Brain microvascular endothelial cell (primary cell): Measurements from ENCODE around the gene NR0B2.

Experiments
- DNase-seq: peaks from one replicate; pipeline ENCODE4 v3.0.0-alpha.2; 2020
- H3K27ac ChIP-seq: fragments of 250-450 bp; sonication (Bioruptor Pico); 2 replicates; pipeline ENCODE4 v1.5.1; 2020; ENCODE audit warnings: mild to moderate bottlenecking, moderate library complexity
- H3K27me3 ChIP-seq: fragments of 250-450 bp; sonication (Bioruptor Pico); replicated peaks from 2 replicates; pipeline ENCODE4 v1.5.1; 2020; ENCODE audit warnings: mild to moderate bottlenecking
- H3K36me3 ChIP-seq: fragments of 250-450 bp; sonication (Bioruptor Pico); replicated peaks from 2 replicates; pipeline ENCODE4 v1.5.1; 2020; ENCODE audit warnings: mild to moderate bottlenecking
- H3K4me3 ChIP-seq: 2 replicates; pipeline ENCODE4 v1.5.1; 2011; ENCODE audit warnings: low read depth, mild to moderate bottlenecking, control low read depth, low read length, moderate library complexity
- CTCF ChIP-seq: IDR thresholded peaks from 2 replicates; pipeline ENCODE4 v1.5.1; 2011; ENCODE audit warnings: low read depth, mild to moderate bottlenecking, moderate library complexity, low read length, control low read depth, inconsistent platforms; ENCODE audit errors: missing control alignments
- in situ Hi-C: cut with HindIII; loops from 2 replicates; pipeline ENCODE4 v1.10.0; 2017; ENCODE audit warnings: low sequenced_read_pairs, low pct_ligation_motif_present

Gene NR0B2

GRCh38 chr1:26942656-26943055 is 28.9 kb upstream of the NR0B2 start:
- DNase-seq = no peak
- H3K36me3 ChIP-seq = peaks cover 68% of the 10 kb centered on the region

DNA sequence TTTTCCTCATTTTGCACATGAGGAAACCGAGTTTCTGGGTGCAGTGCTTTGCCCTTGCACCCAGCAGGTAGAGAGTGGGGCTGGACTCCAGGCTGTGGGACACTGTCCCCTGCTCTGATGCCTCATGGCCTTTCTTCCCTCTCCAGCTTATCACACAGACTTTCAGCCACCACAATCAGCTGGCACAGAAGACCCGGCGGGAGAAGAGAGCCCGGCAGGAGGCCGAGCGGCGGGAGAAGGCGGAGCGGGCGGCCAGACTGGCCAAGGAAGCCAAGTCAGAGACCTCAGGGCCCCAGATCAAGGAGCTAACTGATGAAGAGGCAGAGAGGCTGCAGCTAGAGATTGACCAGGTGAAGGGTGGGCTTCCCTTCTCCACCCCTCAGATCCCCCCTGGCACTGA is 27.5 kb upstream of the NR0B2 start:
- Histone ChIP-seq H3K27me3 (no peaks in the 10 kb centered on the region), H3K27ac (no peak overlapping the region), H3K4me3 (no peak overlapping the region), H3K36me3 (peaks cover 64% of the 10 kb centered on the region)
- no peak for DNase-seq
- no peak for TF ChIP-seq CTCF
- in situ Hi-C loops = no loop called here

More at GRCh38 chr1:26942656-26943055, 28.9 kb upstream of the NR0B2 start:
- in situ Hi-C loops = no loop called here
- Histone ChIP-seq H3K27ac (no peak overlapping the region), H3K4me3 (no peak overlapping the region), H3K27me3 (no peaks in the 10 kb centered on the region)
- TF ChIP-seq CTCF = no peak

GRCh38 chr1:26938659-26939025 is 24.9 kb upstream of the NR0B2 start:
- in situ Hi-C loops = no loop called here
- DNase-seq = no peak

DNA sequence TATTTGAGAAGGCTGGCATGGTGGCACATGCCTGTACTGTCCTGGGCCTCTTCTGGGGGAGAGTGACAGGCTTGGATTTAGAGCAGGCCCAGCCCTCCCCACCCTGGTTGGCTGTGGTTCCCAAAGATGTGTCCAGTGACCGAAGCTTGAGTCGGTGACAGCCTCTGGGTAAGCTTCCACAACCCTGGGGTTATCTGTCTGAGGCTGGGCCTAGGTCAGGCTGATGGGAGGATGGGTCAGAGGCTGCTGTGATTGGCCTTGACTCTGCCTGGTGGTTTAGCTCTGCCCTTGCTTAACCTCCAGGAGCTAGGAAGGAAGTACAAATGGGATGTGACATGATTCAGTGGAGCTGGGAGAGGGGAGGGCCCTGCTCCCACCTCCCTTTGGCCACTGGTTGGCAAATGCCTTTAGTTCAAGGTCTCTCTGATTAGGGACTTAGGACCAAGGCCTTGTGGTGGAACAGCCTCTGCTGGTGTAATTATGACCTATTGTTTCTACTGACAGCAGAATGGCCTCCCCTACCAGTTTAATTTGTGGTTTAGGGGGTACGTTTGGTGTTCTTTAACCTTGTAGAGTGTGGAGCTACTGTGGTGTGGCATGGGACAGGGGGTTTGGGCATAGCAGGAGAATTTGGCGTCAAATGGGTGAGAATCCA is 24.4 kb upstream of the NR0B2 start:
- peaks cover 56% of the 10 kb centered on the region for H3K36me3 ChIP-seq
- no peak for DNase-seq
- no peak overlapping the region for H3K27ac ChIP-seq
- no peak overlapping the region for H3K4me3 ChIP-seq
- TF ChIP-seq CTCF = no peak
- no peaks in the 10 kb centered on the region for H3K27me3 ChIP-seq
- in situ Hi-C loops = no loop called here

More at GRCh38 chr1:26938659-26939025, 24.9 kb upstream of the NR0B2 start:
- Histone ChIP-seq H3K36me3 (peaks cover 61% of the 10 kb centered on the region), H3K27ac (no peak overlapping the region), H3K4me3 (no peak overlapping the region), H3K27me3 (no peaks in the 10 kb centered on the region)
- TF ChIP-seq CTCF = no peak

GRCh38 chr1:26936823-26937222 is 23.0 kb upstream of the NR0B2 start:
- H3K4me3 ChIP-seq = no peak overlapping the region
- no peaks in the 10 kb centered on the region for H3K27me3 ChIP-seq
- in situ Hi-C loops = no loop called here
- DNase-seq = no peak
- H3K27ac ChIP-seq = no peak overlapping the region
- H3K36me3 ChIP-seq = peaks cover 49% of the 10 kb centered on the region
- TF ChIP-seq CTCF = no peak

GRCh38 chr1:26932531-26932930 is 18.8 kb upstream of the NR0B2 start:
- peaks cover 53% of the 10 kb centered on the region for H3K36me3 ChIP-seq
- DNase-seq = no peak

More at GRCh38 chr1:26932531-26932930, 18.8 kb upstream of the NR0B2 start:
- in situ Hi-C loops = no loop called here
- TF ChIP-seq CTCF = no peak
- Histone ChIP-seq H3K27ac (no peak overlapping the region), H3K27me3 (no peaks in the 10 kb centered on the region), H3K4me3 (no peak overlapping the region)
